ENCODE data around the gene KMT2B.

The KMT2B gene

GRCh38 chr19:35729021-35729420 is 11.2 kb downstream of the KMT2B start:
- DNase-seq = no peak

- DNase-seq = no peak
These were observed 12.0 kb downstream of the KMT2B start for GRCh38 chr19:35729763-35730162.

GRCh38 chr19:35730326-35730725 is 12.5 kb downstream of the KMT2B start:
- no peak for DNase-seq

- no peak for DNase-seq
These were observed 13.6 kb downstream of the KMT2B start for GRCh38 chr19:35731353-35731752.

- no peak for DNase-seq
These were observed 14.1 kb downstream of the KMT2B start for GRCh38 chr19:35731779-35732405.

GRCh38 chr19:35732540-35733179 is 14.9 kb downstream of the KMT2B start:
- no peak for DNase-seq

- no peak for DNase-seq
These were observed 15.7 kb downstream of the KMT2B start for GRCh38 chr19:35733180-35734125.

- DNase-seq = no peak
These were observed 16.5 kb downstream of the KMT2B start for GRCh38 chr19:35734273-35734672.

GRCh38 chr19:35734889-35735288 is 17.1 kb downstream of the KMT2B start:
- DNase-seq = no peak

- no peak for DNase-seq
These were observed 19.4 kb downstream of the KMT2B start for GRCh38 chr19:35736913-35737886.

GRCh38 chr19:35738021-35738886 is 20.5 kb downstream of the KMT2B start:
- DNase-seq = no peak

GRCh38 chr19:35738887-35739229 is 21.1 kb downstream of the KMT2B start:
- no peak for DNase-seq

- no peak for DNase-seq
These were observed 21.7 kb downstream of the KMT2B start for GRCh38 chr19:35739275-35740107.

GRCh38 chr19:35740108-35740422 is 22.3 kb downstream of the KMT2B start:
- no peak for DNase-seq

GRCh38 chr19:35740423-35741202 is 22.8 kb downstream of the KMT2B start:
- peak; percentile 94 for DNase-seq

- no peak for DNase-seq
These were observed 23.4 kb downstream of the KMT2B start for GRCh38 chr19:35741203-35741515.

GRCh38 chr19:35742121-35742724 is 24.4 kb downstream of the KMT2B start, which contains the start of gene IGFLR1:
Gene IGFLR1 (minus strand): TSS chr19:35742452. CDS start chr19:35741180, 1,272 bp downstream.
- peak; percentile 31 for DNase-seq

- no peak for DNase-seq
These were observed 26.0 kb downstream of the KMT2B start for GRCh38 chr19:35743640-35744429.
